Endothelial cell of umbilical vein (primary cell): Measurements from ENCODE around the gene GNAQ. TPM values are rescaled to one million over a fixed set of nuclear protein-coding genes. Genes with fewer than 3 reads are reported as not detected.
"Not testable (repeated sequence)": the region's sequence is repeated elsewhere in the genome, so short reads cannot be mapped to it uniquely, and the experiment has no call there.

Source experiments
- BruUV-seq: library from RNA; stranded (reverse); fragments of 400-500 nt; replicated peaks from 2 replicates; lab custom pipeline; 2021; lab: Mats Ljungman, UMichigan
- CTCF ChIA-PET: fragments of 300-600, 350-600 bp; sonication (Branson Sonifier 250); formaldehyde crosslinking; loops from one replicate; lab custom pipeline; 2021; ENCODE audit warnings: antibody characterized with exemption, inconsistent platforms; lab: Charles Lee
- POLR2A ChIA-PET: fragments of 300-600, 350-600 bp; sonication (Branson Sonifier 250); formaldehyde crosslinking; loops from one replicate; lab custom pipeline; 2021; ENCODE audit warnings: antibody characterized with exemption, inconsistent platforms; lab: Charles Lee
- DNase-seq: peaks from one replicate; pipeline ENCODE4 v3.0.0-alpha.2; 2011; ENCODE audit warnings: low read depth, low spot score
- FAIRE-seq: peaks from 2 replicates; lab custom pipeline; 2011; peaks lifted over from hg19 to GRCh38; lab: Jason Lieb, UNC
- H2AFZ ChIP-seq: 2 replicates; pipeline ENCODE4 v1.6.0; 2012; ENCODE audit warnings: low read depth, low read length, control low read depth, inconsistent platforms
- H3K27ac ChIP-seq: 2 replicates; pipeline ENCODE4 v1.5.1; 2011; ENCODE audit warnings: low read depth, mild to moderate bottlenecking, control low read depth, low read length, moderate library complexity; ENCODE audit not compliant: insufficient read depth
- H3K27me3 ChIP-seq, 2 experiments: 2 replicates each; pipeline versions ENCODE4 v1.6.0 to v1.6.1; 2011; ENCODE audit warnings: low read length in 2 of 2, mixed read lengths in 1 of 2; ENCODE audit not compliant: control insufficient read depth in 2 of 2, insufficient read depth in 2 of 2
- H3K36me3 ChIP-seq, 2 experiments: 2 replicates in 1 of 2; 3 replicates in 1 of 2; pipeline ENCODE4 v1.5.1; 2011; ENCODE audit warnings: low read length in 2 of 2, mild to moderate bottlenecking in 1 of 2, moderate library complexity in 1 of 2; ENCODE audit not compliant: control insufficient read depth in 2 of 2, insufficient read depth in 2 of 2; ENCODE audit errors: extremely low read depth in 1 of 2
- H3K4me1 ChIP-seq: 3 replicates; pipeline ENCODE4 v1.5.1; 2011; ENCODE audit warnings: mild to moderate bottlenecking, low read length; ENCODE audit not compliant: control insufficient read depth, insufficient read depth; ENCODE audit errors: extremely low read depth
- H3K4me2 ChIP-seq: 2 replicates; pipeline ENCODE4 v1.6.1; 2011; ENCODE audit warnings: low read length, control low read depth, mixed read lengths; ENCODE audit not compliant: insufficient read depth
- H3K4me3 ChIP-seq, 3 experiments: fragments of 200-600 bp in 1 of 3; sonication (generic), shearing (Covaris generic) in 1 of 3; replicated peaks in 1 of 3; 2 replicates each; pipeline ENCODE4 v1.5.1; 2011 to 2016; ENCODE audit warnings: control low read depth in 3 of 3, low read length in 3 of 3, mild to moderate bottlenecking in 2 of 3, inconsistent platforms in 1 of 3, low read depth in 1 of 3, moderate library complexity in 1 of 3; ENCODE audit not compliant: insufficient read depth in 1 of 3
- H3K79me2 ChIP-seq: 2 replicates; pipeline ENCODE4 v1.6.0; 2012; ENCODE audit warnings: low read length, inconsistent platforms; ENCODE audit not compliant: control insufficient read depth, insufficient read depth
- H3K9ac ChIP-seq: replicated peaks from 2 replicates; pipeline ENCODE3; 2011; ENCODE audit warnings: low read length, control low read depth; ENCODE audit not compliant: insufficient read depth; ENCODE audit errors: extremely low read depth
- H3K9me1 ChIP-seq: replicated peaks from 3 replicates; pipeline ENCODE4 v1.6.0; 2011; ENCODE audit warnings: mild to moderate bottlenecking, low read length; ENCODE audit not compliant: control insufficient read depth, insufficient read depth; ENCODE audit errors: extremely low read depth
- H3K9me3 ChIP-seq: replicated peaks from 2 replicates; pipeline ENCODE4 v1.5.1; 2012; ENCODE audit warnings: low read length, inconsistent platforms; ENCODE audit not compliant: control insufficient read depth, insufficient read depth
- H4K20me1 ChIP-seq: replicated peaks from 2 replicates; pipeline ENCODE3; 2011; ENCODE audit warnings: mild to moderate bottlenecking, low read length; ENCODE audit not compliant: control insufficient read depth, insufficient read depth; ENCODE audit errors: extremely low read depth
- FOS ChIP-seq: IDR thresholded peaks from 2 replicates; pipeline ENCODE4 v1.6.1; 2011; ENCODE audit warnings: mild to moderate bottlenecking, low read length, moderate library complexity, borderline replicate concordance; ENCODE audit not compliant: insufficient read depth
- JUN ChIP-seq: IDR thresholded peaks from 2 replicates; pipeline ENCODE4 v1.6.1; 2011; ENCODE audit warnings: borderline replicate concordance, low read depth; ENCODE audit not compliant: insufficient read length, insufficient read depth
- MYC ChIP-seq: IDR thresholded peaks from one replicate; pipeline ENCODE4 v1.6.1; 2011; ENCODE audit warnings: mild to moderate bottlenecking, low read depth, low read length
- dilution Hi-C: fragments of 300-500 bp; cut with MboI; formaldehyde crosslinking; loops from one replicate; pipeline ENCODE4 v1.15.0; 2019; ENCODE audit warnings: low sequenced_read_pairs; ENCODE audit not compliant: extremely low pct_ligation_motif_present
- intact Hi-C: fragments of 100-400 bp; cut with micrococcal nuclease; formaldehyde crosslinking; loops from one replicate; pipeline ENCODE4 v1.10.0; 2022
- polyA plus RNA-seq, 4 experiments: library from polyadenylated mRNA; depleted of rRNA in 3 of 4; stranded (reverse) in 3 of 4; unstranded in 1 of 4; fragments of >200 nt; gene quantifications; 2 replicates each; pipeline versions ENCODE4 v1.2.1 to v1.2.3, GENCODE V29; 2011 to 2012; ENCODE audit warnings: missing spikeins in 1 of 4
- total RNA-seq: library from RNA; stranded (reverse); gene quantifications from 2 replicates; pipeline ENCODE4 v1.2.3, GENCODE V29; 2021

Gene GNAQ
- total and polyA plus RNA-seq, 2 donors (not counting 3 experiments of a cell fraction or from before 2014, with no cell fraction given), result 26.1 to 67.3 TPM

GRCh38 chr9:77719321-77719720 is 312.3 kb downstream of the GNAQ start:
- ChIA-PET CTCF (interaction anchor here (0.9 to 2.2 kb wide), 3 partner anchors 10 to 26 kb away, joined by 3 to 5 read pairs (median 3); no protein-coding TSS in a partner anchor), POLR2A (interaction anchor here (0.7 kb wide), 1 partner anchor 12 kb away, joined by 4 read pairs; no protein-coding TSS in a partner anchor)
- Histone ChIP-seq H3K4me2 (no peak overlapping the region), H3K79me2 (no peaks in the 10 kb centered on the region), H3K4me1 (peaks cover 26% of the 10 kb centered on the region), H3K27me3 (no peaks in the 10 kb centered on the region), H3K27ac (no peak overlapping the region), H3K9me1 (no peaks in the 10 kb centered on the region), H3K36me3 (no peaks in the 10 kb centered on the region), H3K9me3 (no peaks in the 10 kb centered on the region), H3K4me3 (no peak overlapping the region), H2AFZ (no peak overlapping the region), H4K20me1 (no peaks in the 10 kb centered on the region), H3K9ac (no peak overlapping the region)
- no peak for DNase-seq
- no peak for FAIRE-seq
- no peak for TF ChIP-seq JUN
- no peak for TF ChIP-seq MYC
- TF ChIP-seq FOS, result no peak
- no TSS peak for BruUV-seq
- intact Hi-C loops, result no loop called here
- dilution Hi-C loops, result no loop called here

GRCh38 chr9:77718298-77718640 is 313.3 kb downstream of the GNAQ start:
- H4K20me1 ChIP-seq, H3K27ac ChIP-seq, H3K9me1 ChIP-seq, dilution Hi-C loops, FAIRE-seq, H3K36me3 ChIP-seq, H3K9ac ChIP-seq, H3K9me3 ChIP-seq, H2AFZ ChIP-seq, DNase-seq, H3K79me2 ChIP-seq, BruUV-seq, H3K4me3 ChIP-seq, H3K4me2 ChIP-seq, H3K27me3 ChIP-seq, intact Hi-C loops: not testable (repeated sequence)
- peaks cover 37% of the 10 kb centered on the region for H3K4me1 ChIP-seq
- CTCF ChIA-PET, result interaction anchor here (0.7 to 2.2 kb wide), 3 partner anchors 11 to 402 kb away, joined by 3 to 5 read pairs (median 3); no protein-coding TSS in a partner anchor
- POLR2A ChIA-PET, result interaction anchor here (0.7 kb wide), 1 partner anchor 203 kb away, joined by 6 read pairs; no protein-coding TSS in a partner anchor
